H1 (cell line): ENCODE results near the gene DCDC2C. TPM values are rescaled to one million over a fixed set of nuclear protein-coding genes. Genes with fewer than 3 reads are reported as not detected.

Experiments used
- CHD7 ChIP-seq: fragments of 300-600 bp; sonication (generic); IDR thresholded peaks from 2 replicates; pipeline ENCODE4 v1.7.1; 2012; ENCODE audit warnings: low read length, moderate library complexity, mild to moderate bottlenecking, inconsistent platforms; ENCODE audit not compliant: insufficient replicate concordance
- GTF2F1 ChIP-seq: IDR thresholded peaks from 2 replicates; pipeline ENCODE4 v1.6.1; 2012; ENCODE audit warnings: low read depth, low read length, improper control_type of control experiment, borderline replicate concordance
- HDAC2 ChIP-seq, 2 experiments: fragments of 300-600 bp in 1 of 2; sonication (generic) in 1 of 2; IDR thresholded peaks; 2 replicates each; pipeline ENCODE4 v1.6.1; 2011 to 2012; ENCODE audit warnings: low read depth in 2 of 2, low read length in 2 of 2, mild to moderate bottlenecking in 2 of 2, moderate library complexity in 2 of 2, borderline replicate concordance in 1 of 2, inconsistent platforms in 1 of 2
- polyA plus RNA-seq, 7 experiments: library from polyadenylated mRNA; depleted of rRNA in 3 of 7; stranded (reverse) in 5 of 7; unstranded in 2 of 7; fragments of >200 nt in 5 of 7; fragments of 200-250 nt in 2 of 7; gene quantifications; 1 replicate in 5 of 7; 2 replicates in 1 of 7; 4 replicates in 1 of 7; pipeline versions ENCODE4 v1.2.1 to v1.2.3, GENCODE V29; 2011 to 2013; ENCODE audit warnings: missing spikeins in 2 of 7, mixed read lengths in 2 of 7
- total RNA-seq: library from RNA; stranded (reverse); fragmentation: NEBNext Ultra II Directional; extraction: Animal tissue kit (Norgen Biotek cat#: 25700); gene quantifications from 2 replicates; pipeline ENCODE4 v1.2.1, GENCODE V29; 2021

Gene DCDC2C
- total and polyA plus RNA-seq, 2 of the 8 experiments (the other 6 are each of a cell fraction or from before 2014, with no cell fraction given): 0.50 TPM; not detected in 1

GRCh38 chr2:3785220-3785889, 82.0 kb downstream of the DCDC2C start (continued):
- TF ChIP-seq CHD7 (no peak), HDAC2 (IDR thresholded peaks at IDR 0.05; ENCODE audit: borderline replicate concordance in 1 of 2, low read depth in 2 of 2, low read length in 2 of 2) (no peak), GTF2F1 (no peak)
